Superior temporal gyrus (tissue), 1 donor: ENCODE measurements around the gene RERE.
"Not testable (repeated sequence)": the region's sequence is repeated elsewhere in the genome, so short reads cannot be mapped to it uniquely, and the experiment has no call there.

ENCODE experiments used
- DNase-seq: peaks from one replicate; pipeline ENCODE4 v3.0.0-alpha.2; 2016; ENCODE audit errors: extremely low spot score

The RERE gene

DNA sequence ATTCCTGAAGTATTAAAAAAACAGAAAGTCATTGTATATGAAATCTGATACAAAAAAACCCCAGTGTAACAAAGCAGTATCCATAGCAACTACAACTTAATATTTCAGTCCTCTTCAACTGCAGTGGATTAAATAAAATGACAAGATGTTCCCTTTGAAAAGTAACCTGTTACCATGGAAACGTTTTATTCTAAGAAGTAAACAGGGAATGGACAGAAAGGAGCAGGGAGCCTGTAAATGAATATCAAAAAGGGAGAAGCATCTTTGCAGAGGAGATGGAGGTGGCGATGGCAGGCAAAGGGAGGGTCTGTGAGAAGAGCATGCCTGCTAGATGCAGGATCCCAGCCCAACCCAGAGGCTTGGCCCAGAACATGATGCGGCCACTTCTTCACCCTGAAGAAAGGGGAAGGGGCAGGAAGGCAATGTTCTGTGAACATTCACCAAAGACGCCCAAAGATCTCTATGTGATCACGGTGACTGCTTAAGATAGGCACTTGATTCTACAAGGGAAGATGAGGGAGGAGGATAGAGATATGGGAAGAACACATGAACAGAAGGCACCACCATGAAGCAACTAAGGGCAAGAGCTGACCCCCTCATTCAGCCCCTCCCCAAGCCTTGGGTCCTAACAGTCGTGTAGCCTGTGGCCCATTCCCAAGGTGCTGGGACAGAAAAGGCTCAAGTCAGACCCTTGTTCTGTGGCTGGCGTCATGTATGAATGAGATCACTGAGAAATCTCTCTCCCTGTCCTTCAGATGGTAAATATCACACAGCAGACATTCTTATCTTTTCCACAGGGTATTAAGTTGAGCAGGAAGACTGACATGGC, 299.6 kb downstream of the RERE start:
- peak; percentile 81 for DNase-seq

DNA sequence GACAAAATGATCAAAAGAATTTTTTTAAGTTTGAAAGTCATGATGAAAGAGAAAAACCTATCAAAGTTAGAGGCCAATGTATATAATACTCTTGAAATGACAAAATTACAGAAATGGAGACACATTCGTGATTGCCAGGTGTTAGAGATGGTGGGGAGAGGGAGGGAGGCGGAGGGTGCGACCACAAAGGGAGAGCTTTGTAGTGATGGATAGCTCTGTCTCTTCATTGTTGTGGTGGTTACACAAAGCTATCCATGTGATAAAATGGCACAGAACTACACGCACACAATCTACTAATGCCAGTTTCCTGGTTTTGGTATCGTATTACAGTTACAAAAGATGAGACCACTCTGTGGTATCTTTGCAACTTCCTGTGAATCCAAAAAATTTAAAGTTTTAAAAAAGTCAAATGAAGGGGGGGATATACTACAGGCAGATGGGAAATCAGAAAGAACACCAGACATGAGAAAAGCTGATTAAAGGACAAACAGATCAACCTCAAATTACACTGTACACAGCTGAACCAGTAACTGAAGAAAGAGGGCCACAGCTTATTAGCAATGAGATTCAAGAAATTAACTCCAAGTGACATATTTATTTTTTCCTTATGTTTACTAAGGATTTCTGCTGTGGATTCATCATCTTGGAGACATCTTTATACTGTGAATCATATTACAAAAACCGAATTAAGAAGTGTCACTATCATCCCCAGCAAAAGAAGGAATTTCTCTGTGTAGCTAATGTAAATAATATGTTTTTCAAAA, 300.5 kb downstream of the RERE start:
- DNase-seq, result peak; percentile 82

- DNase-seq, result no peak
Measured at GRCh38 chr1:8516278-8516777, 301.1 kb downstream of the RERE start.

- DNase-seq, result no peak
Measured at GRCh38 chr1:8512504-8512903, 304.9 kb downstream of the RERE start.

GRCh38 chr1:8510041-8510823, 307.2 kb downstream of the RERE start:
- DNase-seq, result peak; percentile 79

DNA sequence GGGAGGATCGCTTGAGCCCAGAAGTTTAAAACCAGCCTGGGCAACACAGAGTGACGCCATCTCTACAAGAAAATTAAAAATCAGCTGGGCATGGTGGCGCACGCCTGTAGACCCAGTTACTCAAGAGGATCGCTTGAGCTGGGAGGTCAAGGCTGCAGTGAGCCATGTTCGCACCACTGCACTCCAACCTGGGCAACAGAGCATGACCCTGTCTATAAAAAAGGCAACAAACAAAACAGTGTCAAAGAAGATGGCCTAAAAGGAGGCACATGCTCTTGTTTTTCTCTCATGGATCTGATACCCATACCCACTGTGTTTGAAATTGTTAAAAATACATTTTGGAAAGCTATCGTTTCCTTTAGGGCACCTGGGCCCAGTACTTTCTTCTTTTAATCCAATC, 307.9 kb downstream of the RERE start:
- DNase-seq, result no peak

DNA sequence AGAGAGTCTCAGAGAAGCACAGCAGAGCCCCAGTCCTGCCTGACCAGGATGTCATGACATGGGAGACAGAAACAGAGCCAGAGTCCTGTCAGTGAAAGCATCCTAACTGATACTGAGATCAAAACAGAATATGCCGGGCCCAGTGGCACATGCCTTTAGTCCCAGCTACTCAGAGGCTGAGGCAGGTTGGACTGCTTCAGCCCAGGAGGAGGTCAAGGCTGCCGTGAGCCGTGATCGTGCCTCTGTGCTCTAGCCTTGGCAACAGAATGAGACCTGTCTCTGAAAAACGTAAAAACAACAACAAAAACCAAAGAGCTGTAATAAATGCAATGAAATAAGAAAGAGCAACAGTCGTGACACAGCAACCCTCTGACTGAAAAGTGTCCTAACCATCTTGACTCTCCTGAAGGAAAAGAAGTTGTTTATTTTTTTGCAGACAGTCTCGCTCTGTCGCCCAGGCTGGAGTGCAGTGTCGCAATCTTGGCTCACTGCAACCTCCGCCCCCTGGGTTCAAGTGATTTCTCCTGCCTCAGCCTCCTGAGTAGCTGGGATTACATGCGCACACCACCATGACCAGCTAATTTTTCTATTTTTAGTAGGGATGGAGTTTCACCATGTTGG, 310.3 kb downstream of the RERE start:
- no peak for DNase-seq

- DNase-seq, result no peak
Measured at GRCh38 chr1:8506456-8506855, 311.0 kb downstream of the RERE start.

GRCh38 chr1:8503842-8504241, 313.6 kb downstream of the RERE start:
- no peak for DNase-seq

GRCh38 chr1:8502949-8503348, 314.5 kb downstream of the RERE start:
- not testable (repeated sequence) for DNase-seq

GRCh38 chr1:8497210-8497819, 320.1 kb downstream of the RERE start:
- DNase-seq, result no peak

DNA sequence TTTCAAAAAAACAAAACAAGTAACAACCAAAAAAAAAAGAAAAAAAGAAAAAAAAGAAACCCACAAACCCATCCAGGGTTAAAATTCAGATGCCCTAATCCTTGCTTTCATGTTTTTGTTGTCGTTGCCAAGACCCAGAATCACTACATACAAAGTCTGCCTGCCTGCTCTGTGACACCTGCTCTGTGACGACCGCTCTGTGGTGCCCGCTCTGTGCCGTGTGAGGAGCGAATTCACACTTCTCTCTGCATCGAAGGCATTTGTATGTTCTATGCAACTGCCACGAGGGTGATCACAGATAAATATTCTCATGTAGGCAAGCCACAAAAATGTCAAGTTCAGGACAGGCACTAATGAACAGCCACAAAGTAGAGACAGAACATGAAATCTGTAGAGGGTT, 321.0 kb downstream of the RERE start:
- DNase-seq, result no peak

- DNase-seq, result no peak
Measured at GRCh38 chr1:8495928-8496401, 321.5 kb downstream of the RERE start.

DNA sequence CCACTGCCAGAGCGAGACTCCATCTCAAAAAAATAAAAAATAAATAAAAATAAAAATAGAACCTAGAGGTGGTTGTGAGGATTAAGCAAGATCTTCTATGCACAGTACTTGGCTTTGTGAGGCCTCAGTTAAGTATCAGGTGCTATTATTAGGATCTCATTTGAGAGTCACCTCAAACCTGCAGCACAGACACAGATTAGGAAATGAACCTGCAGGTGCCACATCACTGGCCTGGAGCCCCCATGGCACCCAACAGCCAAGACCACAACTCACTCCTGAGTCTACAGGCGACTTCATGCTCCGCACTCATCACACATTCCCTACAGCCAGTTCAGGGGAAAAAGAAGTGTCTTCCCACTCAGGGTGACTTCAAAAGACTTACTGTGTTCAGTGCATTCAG, 322.8 kb downstream of the RERE start:
- no peak for DNase-seq

DNA sequence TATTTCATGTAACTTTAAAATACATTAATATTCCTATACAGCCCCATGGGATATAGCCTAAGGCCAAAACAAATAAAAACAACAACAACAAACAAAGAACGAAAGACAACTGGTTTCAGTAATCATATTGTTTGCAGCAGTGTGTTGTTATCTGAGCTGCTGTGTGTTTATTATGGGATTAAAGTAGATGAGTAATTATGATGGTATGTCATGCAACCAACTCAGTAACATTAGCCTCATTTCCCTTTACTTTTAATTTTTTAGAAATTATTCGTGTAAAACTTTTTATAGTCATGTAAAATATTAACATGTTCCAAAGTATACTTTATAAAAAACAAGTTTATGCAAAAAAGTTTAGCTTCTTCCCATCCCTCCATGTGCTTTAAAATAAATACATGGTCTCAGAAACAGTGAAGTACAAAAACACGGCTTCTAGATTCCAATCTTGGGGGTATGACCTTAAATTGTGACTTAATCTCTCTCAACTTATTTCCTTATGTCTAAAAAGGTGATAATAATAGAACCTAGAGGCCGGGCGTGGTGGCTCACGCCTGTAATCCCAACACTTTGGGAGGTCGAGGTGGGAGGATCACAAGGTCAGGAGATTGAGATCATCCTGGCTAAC, 323.4 kb downstream of the RERE start:
- DNase-seq, result no peak

DNA sequence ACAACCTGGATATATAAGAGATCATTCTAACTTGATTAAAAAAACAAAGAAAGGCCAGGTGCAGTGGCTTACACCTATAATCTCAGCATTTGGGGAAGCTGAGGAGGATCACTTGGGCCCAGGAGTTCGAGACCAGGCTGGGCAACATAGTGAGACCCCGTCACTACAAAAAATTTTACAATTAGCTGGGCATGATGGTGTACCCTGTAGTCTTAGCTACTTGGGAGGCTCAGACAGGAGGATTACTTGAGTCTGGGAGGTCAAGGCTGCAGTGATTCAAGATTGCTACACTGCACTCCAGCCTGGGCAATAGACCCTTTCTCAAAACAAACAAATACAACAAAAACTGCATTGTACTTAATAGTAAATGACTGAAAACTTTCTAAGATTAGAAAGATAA, 330.2 kb downstream of the RERE start:
- no peak for DNase-seq

DNA sequence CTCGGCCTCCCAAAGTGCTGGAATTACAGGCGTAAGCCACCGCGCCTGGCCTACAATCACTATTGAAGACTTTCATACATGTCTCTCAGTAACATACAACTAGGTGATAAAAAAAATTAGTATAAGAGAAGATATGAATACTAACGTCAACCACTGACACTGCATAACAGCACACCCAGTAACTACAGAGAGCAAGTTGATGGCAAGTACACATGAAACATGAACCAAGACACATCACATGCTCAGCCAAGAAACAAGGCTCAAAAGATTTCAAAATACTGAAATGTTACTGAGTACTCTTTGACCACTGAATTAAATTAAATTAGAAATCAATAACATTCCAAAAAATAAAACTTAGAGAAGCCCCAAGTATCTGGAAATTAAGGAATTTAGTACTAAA, 331.4 kb downstream of the RERE start:
- no peak for DNase-seq

GRCh38 chr1:8483586-8483985, 333.9 kb downstream of the RERE start:
- no peak for DNase-seq

DNA sequence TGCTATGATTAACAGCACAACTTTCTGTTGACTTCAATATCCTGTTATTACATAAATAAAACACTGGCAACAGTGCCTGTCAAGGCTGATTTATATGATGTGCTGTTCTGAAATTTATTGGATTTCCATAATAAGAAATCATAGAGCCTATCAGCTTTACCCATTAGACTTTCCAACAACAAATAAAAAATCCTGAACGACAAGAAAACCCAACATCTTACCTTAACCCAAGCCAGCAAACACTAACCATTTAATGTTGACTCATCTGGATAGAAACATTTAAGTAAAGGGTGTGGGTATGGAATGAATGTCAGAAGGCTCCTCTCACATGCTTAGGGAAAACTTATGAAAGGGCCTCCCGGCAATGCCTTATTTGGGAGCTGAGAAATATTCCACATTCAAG, 334.5 kb downstream of the RERE start:
- no peak for DNase-seq

DNA sequence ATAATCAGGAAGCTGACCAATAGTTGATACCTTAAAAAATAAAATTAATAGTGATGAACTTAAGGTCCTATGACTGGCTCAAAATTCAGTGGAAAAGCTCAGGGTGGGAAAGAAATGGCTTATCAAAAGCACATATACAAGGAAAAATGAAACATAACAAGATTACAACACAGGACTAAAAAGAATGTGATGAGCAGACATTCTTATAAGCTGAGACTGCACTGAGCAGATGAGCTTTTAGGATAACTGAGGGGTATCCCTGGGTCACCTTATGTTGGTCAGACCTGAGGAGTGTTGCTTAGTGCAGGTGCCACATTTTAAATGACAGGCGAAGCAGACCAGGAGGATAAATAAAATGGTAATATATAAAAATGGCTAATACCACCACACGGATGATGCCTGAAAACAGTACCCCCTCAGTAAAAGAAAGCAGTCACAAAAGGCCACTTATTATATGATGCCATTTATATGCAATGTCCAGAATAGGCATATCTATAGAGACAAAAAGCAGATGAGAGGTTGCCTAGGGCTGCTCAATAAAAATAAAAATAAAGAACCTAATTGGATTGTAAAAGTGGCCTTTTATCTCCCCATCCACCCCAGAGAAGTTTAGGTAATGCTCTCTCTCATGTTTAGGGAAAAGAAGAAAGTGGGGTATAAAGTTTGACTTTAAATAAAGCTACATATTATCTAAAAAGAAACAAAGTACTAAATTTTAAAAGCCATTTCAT, 335.6 kb downstream of the RERE start:
- no peak for DNase-seq
